ENCODE results near the gene FAAP100.

FAAP100 gene

GRCh38 chr17:81489998-81490992 is 61.9 kb downstream of the FAAP100 start:
- peaks cover 38% of the 10 kb centered on the region for H3K79me2 ChIP-seq (ENCODE audit: insufficient read depth, low read length)

More at GRCh38 chr17:81489998-81490992, 61.9 kb downstream of the FAAP100 start:
- Histone ChIP-seq H4K20me1 (ENCODE audit: insufficient read depth, low read length, poor library complexity, severe bottlenecking) (no peaks in the 10 kb centered on the region), H3K36me3 (ENCODE audit: insufficient read depth, low read length) (no peaks in the 10 kb centered on the region), H3K4me3 (ENCODE audit: low read length, poor library complexity, severe bottlenecking) (no peak overlapping the region), H3K4me1 (ENCODE audit: insufficient read depth, low read length, poor library complexity, severe bottlenecking) (peaks cover 62% of the 10 kb centered on the region), H3K27me3 (ENCODE audit: insufficient read depth, low read length, poor library complexity, severe bottlenecking) (no peaks in the 10 kb centered on the region), H3F3A (ENCODE audit: low read depth) (peaks cover 6% of the 10 kb centered on the region; the same call in 1 of the 2 replicates), H3K9me3 (ENCODE audit: insufficient read depth, low read depth, low read length) (no peaks in the 10 kb centered on the region), H3K4me2 (ENCODE audit: low read depth, low read length, poor library complexity, severe bottlenecking) (peak overlapping the region; percentile 98), H2AFZ (ENCODE audit: low read length) (no peak overlapping the region), H3K9me2 (replicated peaks; ENCODE audit: low read depth, low read length) (no peaks in the 10 kb centered on the region), H3K9ac (ENCODE audit: low read depth, low read length, poor library complexity, severe bottlenecking) (peak overlapping the region; percentile 99)
- TF ChIP-seq EZH2phosphoT487 (IDR thresholded peaks at IDR 0.05; ENCODE audit: borderline replicate concordance) (no peak), CTCF (conservative IDR thresholded peaks at IDR 0.05; ENCODE audit: low read length) (no peak; the same call in 1 of the 2 replicates)

Data from Loucy (cell line).